Measurements from ENCODE around the gene HOXC5. TPM values are rescaled to one million over a fixed set of nuclear protein-coding genes. Genes with fewer than 3 reads are reported as not detected.

Gene HOXC5
- polyA plus RNA-seq, 2 of the 4 experiments (the other 2 are of a cell fraction): 0.41 to 0.98 TPM

DNA sequence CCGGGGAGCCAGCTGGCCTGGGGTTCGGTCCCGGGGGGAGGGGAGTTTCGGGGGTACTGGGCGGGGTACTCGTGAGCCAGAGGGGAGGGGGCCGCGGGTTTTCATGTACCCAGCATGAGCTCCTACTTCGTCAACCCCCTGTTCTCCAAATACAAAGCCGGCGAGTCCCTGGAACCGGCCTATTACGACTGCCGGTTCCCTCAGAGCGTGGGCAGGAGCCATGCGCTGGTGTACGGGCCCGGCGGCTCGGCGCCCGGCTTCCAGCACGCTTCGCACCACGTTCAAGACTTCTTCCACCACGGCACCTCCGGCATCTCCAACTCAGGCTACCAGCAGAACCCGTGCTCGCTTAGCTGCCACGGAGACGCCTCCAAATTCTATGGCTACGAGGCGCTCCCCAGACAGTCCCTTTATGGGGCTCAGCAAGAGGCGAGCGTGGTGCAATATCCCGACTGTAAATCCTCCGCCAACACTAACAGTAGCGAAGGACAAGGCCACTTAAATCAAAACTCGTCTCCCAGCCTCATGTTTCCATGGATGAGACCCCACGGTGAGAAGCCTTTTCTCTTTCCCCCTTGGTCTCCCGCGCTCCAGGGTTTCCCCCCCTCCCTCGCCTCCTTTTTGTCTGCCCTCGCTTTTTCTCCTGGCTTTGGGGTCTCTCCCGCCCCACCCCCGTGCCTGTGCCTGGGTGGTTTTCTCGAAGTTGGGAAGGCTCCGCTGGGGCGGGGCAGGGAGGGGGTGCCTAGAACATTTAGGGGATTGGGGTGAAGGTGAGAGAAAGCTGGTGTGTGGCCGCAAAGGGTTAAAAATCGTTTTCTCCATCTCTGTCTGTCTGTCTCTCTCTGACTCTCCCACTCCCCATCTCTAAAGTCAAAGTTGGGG is 23.4 kb upstream of the HOXC5 start:
- ATAC-seq: peak; percentile 47 to 60; a peak in 5 of 6 replicates
- TF ChIP-seq, protein P1, sequence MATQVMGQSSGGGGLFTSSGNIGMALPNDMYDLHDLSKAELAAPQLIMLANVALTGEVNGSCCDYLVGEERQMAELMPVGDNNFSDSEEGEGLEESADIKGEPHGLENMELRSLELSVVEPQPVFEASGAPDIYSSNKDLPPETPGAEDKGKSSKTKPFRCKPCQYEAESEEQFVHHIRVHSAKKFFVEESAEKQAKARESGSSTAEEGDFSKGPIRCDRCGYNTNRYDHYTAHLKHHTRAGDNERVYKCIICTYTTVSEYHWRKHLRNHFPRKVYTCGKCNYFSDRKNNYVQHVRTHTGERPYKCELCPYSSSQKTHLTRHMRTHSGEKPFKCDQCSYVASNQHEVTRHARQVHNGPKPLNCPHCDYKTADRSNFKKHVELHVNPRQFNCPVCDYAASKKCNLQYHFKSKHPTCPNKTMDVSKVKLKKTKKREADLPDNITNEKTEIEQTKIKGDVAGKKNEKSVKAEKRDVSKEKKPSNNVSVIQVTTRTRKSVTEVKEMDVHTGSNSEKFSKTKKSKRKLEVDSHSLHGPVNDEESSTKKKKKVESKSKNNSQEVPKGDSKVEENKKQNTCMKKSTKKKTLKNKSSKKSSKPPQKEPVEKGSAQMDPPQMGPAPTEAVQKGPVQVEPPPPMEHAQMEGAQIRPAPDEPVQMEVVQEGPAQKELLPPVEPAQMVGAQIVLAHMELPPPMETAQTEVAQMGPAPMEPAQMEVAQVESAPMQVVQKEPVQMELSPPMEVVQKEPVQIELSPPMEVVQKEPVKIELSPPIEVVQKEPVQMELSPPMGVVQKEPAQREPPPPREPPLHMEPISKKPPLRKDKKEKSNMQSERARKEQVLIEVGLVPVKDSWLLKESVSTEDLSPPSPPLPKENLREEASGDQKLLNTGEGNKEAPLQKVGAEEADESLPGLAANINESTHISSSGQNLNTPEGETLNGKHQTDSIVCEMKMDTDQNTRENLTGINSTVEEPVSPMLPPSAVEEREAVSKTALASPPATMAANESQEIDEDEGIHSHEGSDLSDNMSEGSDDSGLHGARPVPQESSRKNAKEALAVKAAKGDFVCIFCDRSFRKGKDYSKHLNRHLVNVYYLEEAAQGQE (IDR thresholded peaks at IDR 0.05): no peak
- TF ChIP-seq CEBPB (IDR thresholded peaks at IDR 0.05) (peak in 1 of 2 experiments; percentile 34; a peak in 1 of 4 replicates), ZSCAN20 (CRISPR knock-in tag; IDR thresholded peaks at IDR 0.05) (no peak), FOSB (CRISPR knock-in tag; IDR thresholded peaks at IDR 0.05) (no peak), RARB (CRISPR knock-in tag; IDR thresholded peaks at IDR 0.05) (no peak), EHMT2 (IDR thresholded peaks at IDR 0.05; ENCODE audit: low read depth) (no peak), RNF2 (IDR thresholded peaks at IDR 0.05; ENCODE audit: borderline replicate concordance, low read depth) (no peak), GATA3 (IDR thresholded peaks at IDR 0.05; ENCODE audit: borderline replicate concordance) (no peak), FOSL2 (IDR thresholded peaks at IDR 0.05) (no peak), FOSL2 (CRISPR knock-in tag; IDR thresholded peaks at IDR 0.05) (no peak), ESRRA (IDR thresholded peaks at IDR 0.05; ENCODE audit: borderline replicate concordance, low read length) (no peak), RCOR1 (IDR thresholded peaks at IDR 0.05; ENCODE audit: low read depth, low read length) (no peak), RFX5 (IDR thresholded peaks at IDR 0.05) (no peak), MAZ (IDR thresholded peaks at IDR 0.05; ENCODE audit: borderline replicate concordance, low read depth, low read length) (no peak), NFE2L2 (conservative IDR thresholded peaks at IDR 0.05; ENCODE audit: low read length) (no peak), SMC3 (IDR thresholded peaks at IDR 0.05) (no peak), HOXB13 (CRISPR knock-in tag; IDR thresholded peaks at IDR 0.05; ENCODE audit: low read depth) (no peak), JUNB (IDR thresholded peaks at IDR 0.05) (no peak), HDAC2 (IDR thresholded peaks at IDR 0.05) (no peak), HOXB5 (CRISPR knock-in tag; IDR thresholded peaks at IDR 0.05) (no peak), KDM1A (IDR thresholded peaks at IDR 0.05; ENCODE audit: low read depth) (no peak), CBX8 (IDR thresholded peaks at IDR 0.05) (no peak), EHF (CRISPR knock-in tag; IDR thresholded peaks at IDR 0.05) (no peak), MYC (IDR thresholded peaks at IDR 0.05; ENCODE audit: borderline replicate concordance, low read length) (0 out of 2 replicates have a peak, but pooled peaks have one; percentile 24), JUN (IDR thresholded peaks at IDR 0.05) (0 out of 5 replicates have a peak, but pooled peaks of 1 of the 2 experiments have one; percentile 20), POLR2A (IDR thresholded peaks at IDR 0.05; ENCODE audit: low read length) (no peak), PHF8 (IDR thresholded peaks at IDR 0.05; ENCODE audit: borderline replicate concordance, low read depth) (no peak), TP53 (CRISPR knock-in tag; IDR thresholded peaks at IDR 0.05) (no peak)
- TF ChIP-seq, protein P2, sequence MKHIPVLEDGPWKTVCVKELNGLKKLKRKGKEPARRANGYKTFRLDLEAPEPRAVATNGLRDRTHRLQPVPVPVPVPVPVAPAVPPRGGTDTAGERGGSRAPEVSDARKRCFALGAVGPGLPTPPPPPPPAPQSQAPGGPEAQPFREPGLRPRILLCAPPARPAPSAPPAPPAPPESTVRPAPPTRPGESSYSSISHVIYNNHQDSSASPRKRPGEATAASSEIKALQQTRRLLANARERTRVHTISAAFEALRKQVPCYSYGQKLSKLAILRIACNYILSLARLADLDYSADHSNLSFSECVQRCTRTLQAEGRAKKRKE (CRISPR knock-in tag; IDR thresholded peaks at IDR 0.05; ENCODE audit: low read depth): no peak
- TF ChIP-seq, protein P3, sequence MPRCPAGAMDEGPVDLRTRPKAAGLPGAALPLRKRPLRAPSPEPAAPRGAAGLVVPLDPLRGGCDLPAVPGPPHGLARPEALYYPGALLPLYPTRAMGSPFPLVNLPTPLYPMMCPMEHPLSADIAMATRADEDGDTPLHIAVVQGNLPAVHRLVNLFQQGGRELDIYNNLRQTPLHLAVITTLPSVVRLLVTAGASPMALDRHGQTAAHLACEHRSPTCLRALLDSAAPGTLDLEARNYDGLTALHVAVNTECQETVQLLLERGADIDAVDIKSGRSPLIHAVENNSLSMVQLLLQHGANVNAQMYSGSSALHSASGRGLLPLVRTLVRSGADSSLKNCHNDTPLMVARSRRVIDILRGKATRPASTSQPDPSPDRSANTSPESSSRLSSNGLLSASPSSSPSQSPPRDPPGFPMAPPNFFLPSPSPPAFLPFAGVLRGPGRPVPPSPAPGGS (IDR thresholded peaks at IDR 0.05): no peak
- TF ChIP-seq, protein P4, sequence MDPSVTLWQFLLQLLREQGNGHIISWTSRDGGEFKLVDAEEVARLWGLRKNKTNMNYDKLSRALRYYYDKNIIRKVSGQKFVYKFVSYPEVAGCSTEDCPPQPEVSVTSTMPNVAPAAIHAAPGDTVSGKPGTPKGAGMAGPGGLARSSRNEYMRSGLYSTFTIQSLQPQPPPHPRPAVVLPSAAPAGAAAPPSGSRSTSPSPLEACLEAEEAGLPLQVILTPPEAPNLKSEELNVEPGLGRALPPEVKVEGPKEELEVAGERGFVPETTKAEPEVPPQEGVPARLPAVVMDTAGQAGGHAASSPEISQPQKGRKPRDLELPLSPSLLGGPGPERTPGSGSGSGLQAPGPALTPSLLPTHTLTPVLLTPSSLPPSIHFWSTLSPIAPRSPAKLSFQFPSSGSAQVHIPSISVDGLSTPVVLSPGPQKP (IDR thresholded peaks at IDR 0.05; ENCODE audit: low read depth, low read length): no peak
- TF ChIP-seq, protein P5, sequence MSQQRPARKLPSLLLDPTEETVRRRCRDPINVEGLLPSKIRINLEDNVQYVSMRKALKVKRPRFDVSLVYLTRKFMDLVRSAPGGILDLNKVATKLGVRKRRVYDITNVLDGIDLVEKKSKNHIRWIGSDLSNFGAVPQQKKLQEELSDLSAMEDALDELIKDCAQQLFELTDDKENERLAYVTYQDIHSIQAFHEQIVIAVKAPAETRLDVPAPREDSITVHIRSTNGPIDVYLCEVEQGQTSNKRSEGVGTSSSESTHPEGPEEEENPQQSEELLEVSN (IDR thresholded peaks at IDR 0.05; ENCODE audit: borderline replicate concordance, low read depth): peak; percentile 82
- TF ChIP-seq, protein P6, sequence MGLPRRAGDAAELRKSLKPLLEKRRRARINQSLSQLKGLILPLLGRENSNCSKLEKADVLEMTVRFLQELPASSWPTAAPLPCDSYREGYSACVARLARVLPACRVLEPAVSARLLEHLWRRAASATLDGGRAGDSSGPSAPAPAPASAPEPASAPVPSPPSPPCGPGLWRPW (IDR thresholded peaks at IDR 0.05): no peak
- TF ChIP-seq, protein P7, sequence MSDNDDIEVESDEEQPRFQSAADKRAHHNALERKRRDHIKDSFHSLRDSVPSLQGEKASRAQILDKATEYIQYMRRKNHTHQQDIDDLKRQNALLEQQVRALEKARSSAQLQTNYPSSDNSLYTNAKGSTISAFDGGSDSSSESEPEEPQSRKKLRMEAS (IDR thresholded peaks at IDR 0.05): peak; percentile 71; the same call in 1 of the 2 replicates

More for the DNA sequence above, 23.4 kb upstream of the HOXC5 start:
- DNase-seq (ENCODE audit: low read depth in 1 of 2, low spot score in 1 of 2) (peak in 1 of 2 experiments; percentile 53), FAIRE-seq (no peak)
- Histone ChIP-seq H3K4me1 (peaks cover 48% of the 10 kb centered on the region), H3K9me3 (no peaks in the 10 kb centered on the region), H3K4me3 (peak overlapping the region; percentile 54), H3K27ac (peak overlapping the region; percentile 76 to 97), H3K4me2 (peak overlapping the region; percentile 87)
- CTCF ChIA-PET: interaction anchor here (1.0 to 28.7 kb wide), 21 partner anchors 8 to 1818 kb away, joined by 3 to 1074 read pairs (median 5); partner anchors contain the start of genes HOXC10, HOXC13, HOXC4 and HOXC5
- WGBS (ENCODE audit: missing lambda C conversion rate): 15% methylated on average over 42 of the region's 51 CpGs
- POLR2A ChIA-PET: interaction anchor here (0.7 to 2.3 kb wide), 14 partner anchors 8 to 210 kb away, joined by 3 to 40 read pairs (median 5); partner anchors contain the start of genes HOXC5, HOXC9 and SMUG1
